ENCODE data around the gene CCDC8.
"Not testable (repeated sequence)": the region's sequence is repeated elsewhere in the genome, so short reads cannot be mapped to it uniquely, and the experiment has no call there.

Gene CCDC8

DNA sequence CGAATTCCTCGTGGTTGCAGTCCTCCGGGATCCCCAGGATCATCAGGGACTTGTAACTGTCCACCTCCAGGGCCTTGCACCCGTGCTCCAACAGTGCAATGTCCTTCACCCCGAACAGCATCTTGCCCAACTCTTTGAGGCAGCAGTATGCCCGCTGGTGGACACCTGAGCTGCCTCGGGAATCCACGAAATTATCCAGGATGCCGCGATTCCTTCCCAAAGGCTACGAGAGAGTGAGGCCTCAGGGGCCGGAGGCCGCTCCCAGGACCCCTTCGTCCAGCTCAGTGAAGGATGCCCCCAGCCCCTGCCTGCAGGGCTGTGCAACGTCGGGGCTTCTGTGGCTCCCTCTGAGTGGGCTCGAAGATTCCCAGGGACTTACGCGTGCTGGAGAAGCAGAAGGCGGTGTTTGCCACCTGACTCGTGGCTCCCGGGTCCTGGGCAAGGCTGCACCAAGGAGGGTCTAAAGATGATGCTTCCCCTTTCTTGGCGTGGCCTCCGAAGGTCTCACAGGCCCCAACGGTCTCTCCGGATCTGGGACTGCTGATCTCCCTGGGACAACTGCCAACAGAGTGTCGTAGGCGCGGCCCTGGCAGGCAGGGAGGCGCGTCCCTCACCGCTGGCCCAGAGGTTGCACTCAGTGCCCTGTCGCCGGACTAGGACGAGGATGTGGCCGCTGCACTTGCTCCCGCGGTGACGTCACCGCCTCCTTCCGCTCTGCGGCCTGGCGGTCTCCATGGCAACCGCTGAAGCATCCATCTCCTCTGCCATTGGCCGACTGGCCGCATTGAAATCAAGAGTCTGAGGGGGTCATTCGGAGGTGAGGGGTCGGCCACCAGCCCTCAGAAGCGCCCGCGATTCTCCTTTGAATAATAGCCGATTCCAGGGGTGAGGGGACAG is 15.1 kb upstream of the CCDC8 start, which contains the start of gene PNMA8C:
TSS of gene PNMA8C (minus strand) at position 698 of the 897 bp plus-strand sequence. CDS start at position 121, 577 bp downstream.
- peak; percentile 92 for DNase-seq (ENCODE audit: low spot score)

DNA sequence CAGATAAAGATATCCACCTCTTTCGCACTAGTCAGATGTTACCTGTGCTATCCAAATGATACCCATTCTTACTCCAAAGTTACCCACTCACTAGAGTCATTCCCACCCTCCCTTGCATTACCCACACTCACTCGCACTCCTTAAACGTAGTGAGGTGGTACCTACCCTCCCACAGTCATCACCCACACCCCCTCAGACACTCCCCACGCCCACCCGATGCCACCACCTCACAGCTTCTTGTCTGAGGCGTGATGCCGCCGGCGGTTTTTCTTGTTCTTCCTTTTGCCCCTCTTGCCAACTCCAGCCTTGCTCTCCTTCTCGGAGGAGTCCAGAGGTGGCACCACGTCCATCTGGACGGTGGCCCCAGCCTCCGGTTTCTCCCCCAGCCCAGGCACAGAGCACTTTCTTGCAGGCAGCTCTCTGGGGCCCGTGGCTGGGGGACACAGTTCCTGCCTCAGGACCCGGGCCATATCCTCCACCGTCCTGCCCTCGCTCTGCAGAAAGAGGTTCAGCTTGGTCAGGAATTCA is 14.2 kb upstream of the CCDC8 start:
- DNase-seq (ENCODE audit: low spot score), result no peak

DNA sequence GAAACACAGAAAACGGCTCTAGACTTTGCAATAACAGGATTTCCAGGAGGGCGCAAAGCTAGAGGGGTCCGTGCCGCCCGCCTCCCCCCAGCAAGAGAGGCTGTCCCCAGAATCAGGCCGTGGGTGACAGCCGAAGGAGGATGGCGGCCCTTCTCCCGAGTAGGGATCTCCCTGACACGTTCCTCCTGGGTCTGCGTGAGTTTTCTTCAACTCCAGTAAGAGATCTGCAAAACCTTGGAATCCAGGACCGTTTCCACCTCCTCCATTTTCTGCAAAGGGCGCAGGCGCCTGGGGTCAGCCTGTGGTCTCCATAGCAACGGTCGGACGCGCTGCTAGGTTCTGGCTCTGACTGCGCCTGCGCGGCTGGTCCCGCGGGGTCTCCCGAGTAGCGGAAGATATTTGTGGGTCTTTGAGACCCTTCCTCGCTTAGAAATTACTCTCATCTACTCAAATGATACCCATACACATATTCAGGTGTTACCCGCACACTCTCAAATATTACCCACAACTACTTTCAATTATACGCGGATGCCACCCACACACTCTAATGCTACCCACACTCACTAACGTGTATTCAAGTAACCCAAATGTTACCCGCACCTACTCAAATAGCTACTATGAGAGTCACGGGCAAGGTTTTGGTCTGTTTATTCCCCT is 13.3 kb upstream of the CCDC8 start:
- peak; percentile 93 for DNase-seq (ENCODE audit: low spot score)

DNA sequence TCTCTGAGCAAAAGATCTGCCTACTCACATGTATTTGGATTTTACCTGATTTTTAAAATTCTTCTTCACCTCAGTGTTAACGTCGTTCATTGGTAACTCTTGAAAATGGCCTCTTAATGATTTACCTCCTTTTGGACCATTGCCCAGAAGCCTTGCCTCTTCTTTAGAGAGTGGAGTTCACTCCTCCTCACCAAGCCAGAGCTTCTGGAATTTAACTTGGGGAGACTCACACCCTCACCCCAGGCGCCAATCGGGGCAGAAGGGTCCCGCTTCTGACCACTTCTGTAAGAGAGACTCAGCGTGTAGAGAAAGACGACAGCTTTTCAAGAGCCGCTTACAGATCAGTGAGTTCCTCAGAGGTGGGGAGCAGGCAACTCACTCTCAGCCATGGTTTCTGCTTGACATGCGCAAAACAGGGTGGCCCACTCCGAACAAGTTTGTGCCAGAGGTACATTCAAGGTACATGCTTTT is 12.7 kb upstream of the CCDC8 start:
- no peak for DNase-seq (ENCODE audit: low spot score)

DNA sequence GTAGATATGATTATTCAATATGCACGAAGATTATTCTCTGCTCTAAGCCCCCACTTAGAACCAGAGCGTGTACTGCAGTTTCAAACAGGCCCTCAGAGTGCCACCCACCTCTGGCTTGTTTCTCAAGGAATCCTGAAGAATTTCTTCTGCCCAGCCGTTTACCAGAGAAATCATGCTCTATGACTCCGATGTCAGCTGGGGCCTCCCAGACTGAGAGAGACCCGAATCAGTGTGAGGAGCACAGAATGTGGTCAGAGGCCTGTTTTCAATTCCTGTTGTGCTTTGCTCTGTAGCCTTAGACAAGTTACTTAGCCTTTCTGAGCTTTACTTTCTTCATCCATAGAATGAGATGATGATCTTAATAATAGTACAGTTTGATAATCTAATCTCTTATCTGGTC is 9.8 kb upstream of the CCDC8 start:
- DNase-seq (ENCODE audit: low spot score), result no peak

DNA sequence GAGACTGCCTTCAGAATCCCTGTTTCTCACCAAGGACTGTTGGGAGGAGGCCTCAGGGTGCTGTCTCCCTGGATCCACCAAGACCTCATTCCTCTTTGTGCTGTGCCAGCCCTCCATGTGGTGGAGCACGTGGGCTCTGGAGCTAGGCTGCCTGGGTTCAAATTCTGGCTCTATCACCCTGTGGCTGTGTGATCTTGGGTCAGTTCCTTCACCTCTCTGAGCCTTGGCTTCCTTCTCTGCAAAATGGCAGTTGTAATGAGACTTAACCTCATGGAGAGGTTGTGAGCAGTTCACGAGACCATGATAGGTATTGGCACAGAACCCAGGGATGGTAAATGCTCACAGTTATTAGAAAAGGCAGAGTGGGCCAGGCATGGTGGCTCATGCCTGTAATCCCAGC is 9.0 kb upstream of the CCDC8 start:
- no peak for DNase-seq (ENCODE audit: low spot score)

DNA sequence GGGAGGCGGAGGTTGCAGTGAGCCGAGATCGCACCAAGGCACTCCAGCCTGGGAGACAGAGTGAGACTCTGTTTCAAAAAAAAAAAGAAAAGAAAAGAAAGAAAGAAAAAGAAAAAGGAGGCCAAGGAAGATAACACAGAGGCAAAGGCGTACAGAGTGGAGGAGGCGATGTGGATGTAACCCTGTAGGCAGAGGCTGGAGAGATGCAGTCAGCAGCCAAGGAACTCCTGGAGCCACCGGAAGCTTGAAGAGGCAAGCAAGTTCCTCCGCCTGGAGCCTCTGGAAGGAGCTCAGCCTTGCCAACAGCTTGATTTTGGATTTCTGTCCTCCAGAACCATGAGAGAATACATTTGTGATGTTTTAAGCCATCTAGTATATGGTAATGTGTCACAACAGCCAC is 6.7 kb upstream of the CCDC8 start:
- no peak for DNase-seq (ENCODE audit: low spot score)

DNA sequence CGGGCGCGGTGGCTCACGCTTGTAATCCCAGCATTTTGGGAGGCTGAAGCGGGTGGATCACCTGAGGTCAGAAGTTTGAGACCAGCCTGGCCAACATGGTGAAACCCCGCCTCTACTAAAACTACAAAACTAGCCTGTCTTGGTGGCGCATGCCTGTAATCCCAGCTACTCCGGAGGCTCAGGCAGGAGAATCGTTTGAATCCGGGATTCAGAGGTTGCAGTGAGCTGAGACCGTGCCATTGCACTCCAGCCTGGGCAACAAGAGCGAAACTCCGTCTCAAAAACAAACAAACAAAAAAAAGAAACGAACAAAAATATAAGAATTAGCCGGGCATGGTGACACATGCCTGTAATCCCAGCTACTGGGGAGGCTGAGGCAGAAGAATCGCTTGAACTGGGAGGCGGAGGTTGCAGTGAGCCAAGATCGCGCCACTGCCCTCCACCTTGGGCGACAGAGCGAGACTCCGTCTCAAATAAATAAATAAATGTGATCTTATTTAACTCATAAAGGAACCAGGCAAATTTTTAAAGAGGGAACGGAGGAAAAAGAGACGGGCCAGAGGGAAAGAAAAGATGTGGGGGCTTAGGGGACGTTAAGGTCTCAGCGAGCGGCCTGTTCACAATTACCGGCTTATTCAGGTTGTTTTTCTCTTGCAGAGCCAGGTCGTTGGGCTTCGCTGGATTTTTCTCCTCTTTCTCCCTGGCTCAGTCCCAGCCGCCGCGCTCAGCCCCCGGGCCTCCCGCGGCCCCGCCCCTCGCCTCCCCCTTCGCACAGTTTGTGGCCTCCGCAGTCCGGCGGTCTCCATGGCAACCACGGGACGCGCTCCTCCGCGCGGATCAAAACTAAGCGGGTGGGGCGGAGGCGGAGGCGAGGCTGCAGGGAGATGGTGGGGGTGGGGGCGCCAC is 2.7 kb upstream of the CCDC8 start:
- peak; percentile 98 for DNase-seq (ENCODE audit: low spot score)

DNA sequence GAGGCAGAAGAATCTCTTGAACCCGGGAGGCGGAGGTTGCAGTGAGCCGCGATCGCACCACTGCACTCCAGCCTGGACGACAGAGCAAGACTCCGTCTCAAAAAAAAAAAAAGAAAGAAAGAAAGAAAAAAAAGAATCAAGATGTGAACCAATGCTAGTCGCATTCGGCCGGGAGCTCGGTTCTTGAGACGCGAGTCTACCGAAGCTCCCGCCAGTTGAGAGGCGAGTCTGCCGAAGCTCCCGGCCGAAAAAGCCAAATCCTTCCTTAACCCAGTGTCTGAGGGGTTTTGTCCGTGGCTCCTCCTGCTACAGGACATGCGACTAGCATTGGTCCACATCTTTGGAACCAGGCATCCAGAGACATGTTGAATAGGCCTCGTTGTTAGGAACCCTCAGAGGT is 1.5 kb upstream of the CCDC8 start:
- not testable (repeated sequence) for DNase-seq (ENCODE audit: low spot score)

DNA sequence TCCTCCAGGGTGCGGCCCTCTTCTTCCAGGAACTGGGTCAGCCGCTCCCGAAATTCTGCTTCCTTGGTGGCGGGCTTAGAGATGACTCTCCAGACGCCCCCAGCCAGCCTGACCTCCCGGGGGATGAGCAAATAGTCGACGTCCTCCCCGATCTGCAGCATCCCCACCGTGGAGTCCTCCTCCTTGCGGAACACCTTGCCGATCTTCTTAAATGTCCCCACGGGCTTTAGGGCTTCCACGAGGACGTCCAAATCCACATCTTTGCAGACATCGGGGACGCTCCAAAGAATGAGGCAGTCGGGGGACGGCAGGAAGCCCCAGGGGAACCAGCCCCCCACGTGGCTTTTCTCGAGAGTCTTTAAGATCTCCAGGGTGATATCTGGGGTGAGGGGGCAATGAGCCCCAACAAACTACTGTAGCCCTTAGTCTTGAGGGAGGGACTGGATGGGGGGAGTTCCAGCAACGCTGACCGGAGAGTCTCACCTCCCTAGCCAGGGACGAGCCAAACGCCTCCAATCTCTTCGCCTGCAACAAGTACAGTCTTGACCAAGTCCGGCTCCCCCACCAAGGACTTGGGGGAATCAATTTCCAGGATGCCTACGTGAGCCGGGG is 608 bp downstream of the CCDC8 start:
- DNase-seq (ENCODE audit: low spot score), result no peak

DNA sequence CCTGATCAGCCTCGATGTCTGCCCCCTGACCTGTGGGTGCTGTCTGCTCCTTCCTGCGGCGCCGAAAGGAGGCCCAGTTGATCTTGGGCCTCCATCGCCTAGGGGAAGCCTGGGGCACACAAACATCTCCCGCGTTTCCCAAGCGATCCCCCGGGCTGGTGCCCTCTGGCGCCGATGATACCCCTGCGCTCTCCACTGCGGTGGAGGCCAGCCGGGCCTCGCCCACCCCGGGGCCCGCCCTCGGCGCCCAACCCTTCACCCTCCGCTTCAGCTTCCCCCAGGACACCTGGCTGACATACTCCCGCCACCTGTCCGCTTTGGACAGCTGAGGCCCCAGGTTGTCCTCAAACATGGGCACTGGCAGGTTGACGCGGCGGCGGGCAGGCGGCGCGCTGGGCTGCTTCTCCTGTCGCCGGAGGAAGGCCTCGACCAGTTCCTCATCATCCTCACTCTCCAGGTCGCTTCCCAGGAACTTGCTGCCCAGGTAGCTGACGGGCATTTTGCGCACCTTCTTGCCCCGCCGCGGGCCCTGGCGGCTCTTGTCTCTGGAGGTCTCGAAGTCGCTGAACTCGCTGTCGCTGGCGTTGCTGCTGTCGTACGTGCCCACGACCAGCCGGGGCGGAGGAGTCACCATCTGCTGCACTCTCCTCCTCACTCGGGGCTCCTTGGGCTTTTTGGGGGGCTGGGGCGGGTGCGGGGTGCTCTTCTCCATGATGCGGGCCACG is 1.3 kb downstream of the CCDC8 start:
- DNase-seq (ENCODE audit: low spot score), result no peak

DNA sequence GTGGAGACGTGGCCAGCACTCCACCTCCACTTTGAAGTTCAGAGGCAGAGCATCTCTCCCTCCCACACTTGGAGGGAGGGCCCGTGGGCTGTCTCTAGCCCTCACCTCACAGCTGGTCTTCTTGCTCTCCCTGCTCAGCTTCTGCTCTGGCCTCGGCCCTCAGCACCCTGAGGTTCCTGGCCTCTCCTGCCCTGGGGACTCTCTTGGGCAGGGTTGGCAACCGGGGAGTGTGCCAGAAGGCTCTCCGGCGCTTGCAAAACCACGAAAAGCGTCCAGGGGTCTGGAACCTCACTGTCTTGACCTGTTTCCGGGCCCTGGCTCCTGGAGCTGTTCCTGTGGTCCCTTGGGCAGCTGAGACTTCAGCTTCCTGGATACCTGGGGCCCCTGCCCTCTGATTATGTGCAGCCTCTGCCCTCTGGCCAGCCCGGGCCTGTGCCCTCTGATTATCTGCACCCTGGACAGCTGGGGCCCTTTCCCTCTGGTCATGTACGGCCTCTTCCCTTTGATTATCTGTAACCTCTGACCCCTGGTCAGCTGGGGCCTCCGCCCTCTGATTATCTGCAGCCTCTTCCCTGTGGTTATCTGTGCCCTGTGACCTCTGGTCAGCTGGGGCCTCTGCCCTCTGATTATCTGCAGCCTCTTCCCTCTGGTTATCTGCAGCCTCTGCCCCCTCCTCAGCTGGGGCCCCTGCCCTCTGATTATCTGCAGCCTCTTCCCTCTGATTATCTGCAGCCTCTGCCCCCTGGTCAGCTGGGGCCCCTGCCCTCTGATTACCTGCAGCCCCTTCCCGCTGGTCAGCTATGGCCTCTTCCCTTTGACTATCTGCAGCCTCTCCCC is 2.1 kb downstream of the CCDC8 start:
- no peak for DNase-seq (ENCODE audit: low spot score)

DNA sequence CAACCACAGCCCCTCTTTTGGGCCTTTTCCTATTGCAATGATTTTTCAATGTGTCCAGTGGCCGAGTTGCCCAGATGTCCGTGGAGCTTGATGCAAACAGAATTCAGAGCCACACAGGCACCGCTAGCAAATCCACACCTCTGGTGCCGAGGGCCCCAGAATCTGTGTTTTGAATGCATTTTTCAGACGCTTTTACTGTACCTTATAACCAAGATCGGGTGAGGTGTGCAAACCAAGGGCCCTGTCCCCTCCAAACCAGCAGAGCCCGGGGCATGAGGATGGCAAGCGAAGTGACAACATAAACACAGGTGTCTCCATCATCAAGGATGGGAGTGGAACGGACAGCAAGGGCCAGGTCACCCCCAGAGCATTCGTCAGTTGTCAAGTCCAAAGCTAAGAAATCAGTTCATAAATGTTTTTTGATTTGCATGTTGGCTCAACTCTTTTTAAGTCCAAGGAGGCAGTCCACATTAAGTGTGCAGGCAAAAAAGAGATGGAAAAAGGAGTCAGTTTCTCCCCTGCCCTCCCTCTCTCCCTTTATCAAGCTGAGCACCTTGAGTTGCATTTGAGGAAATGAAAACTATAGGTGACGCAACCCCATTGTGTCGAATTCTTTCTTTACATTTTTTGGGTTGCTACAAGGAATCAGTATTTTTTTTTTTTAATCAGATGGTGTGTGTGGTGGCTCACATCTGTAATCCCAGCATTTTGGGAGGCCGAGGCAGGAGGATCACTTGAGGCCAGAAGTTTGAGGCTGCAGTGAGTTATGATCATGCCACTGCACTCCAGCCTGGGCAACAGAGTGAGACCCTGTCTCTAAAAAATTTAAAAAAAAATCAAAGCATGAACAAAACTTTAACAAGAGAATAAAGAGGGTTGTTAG is 2.9 kb downstream of the CCDC8 start:
- DNase-seq (ENCODE audit: low spot score), result no peak

DNA sequence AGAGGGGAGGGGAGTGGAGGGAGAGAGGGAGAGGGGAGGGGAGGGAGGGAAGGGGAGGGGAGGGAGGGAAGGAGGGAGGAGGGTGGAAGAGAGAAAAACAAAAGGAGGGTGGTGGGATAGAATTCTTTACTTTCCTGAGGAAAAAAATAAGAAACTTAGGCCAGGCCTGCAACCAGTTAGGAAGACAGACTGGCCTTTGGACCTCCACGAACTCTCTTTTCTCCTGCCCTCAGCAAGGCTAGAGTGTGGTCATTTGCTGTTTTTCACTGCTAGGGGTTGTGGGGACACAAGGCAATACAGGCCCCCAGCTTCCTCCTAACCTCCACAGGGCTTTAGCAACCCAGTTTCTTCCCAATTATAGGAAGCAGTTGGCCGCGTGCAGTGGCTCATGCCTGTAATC is 4.2 kb downstream of the CCDC8 start:
- no peak for DNase-seq (ENCODE audit: low spot score)

DNA sequence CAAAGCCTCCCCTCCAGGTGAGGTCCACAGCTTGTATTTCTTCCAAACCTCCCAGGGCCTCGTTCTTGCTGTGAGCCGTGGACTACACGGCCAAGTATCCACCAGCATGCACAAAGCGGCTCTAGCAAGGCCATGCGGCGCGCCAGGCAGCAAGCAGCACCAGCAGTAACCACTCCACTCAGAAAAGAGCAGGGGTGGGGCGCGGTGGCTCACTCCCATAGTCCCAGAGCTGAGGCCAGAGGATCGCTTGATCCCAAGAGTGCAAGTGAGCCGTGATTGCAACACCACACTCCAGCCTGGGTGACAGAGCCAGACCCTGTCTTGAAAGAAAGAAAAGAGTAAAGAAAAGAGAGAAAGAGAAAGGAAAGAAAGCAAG is 4.7 kb downstream of the CCDC8 start:
- DNase-seq (ENCODE audit: low spot score), result no peak

DNA sequence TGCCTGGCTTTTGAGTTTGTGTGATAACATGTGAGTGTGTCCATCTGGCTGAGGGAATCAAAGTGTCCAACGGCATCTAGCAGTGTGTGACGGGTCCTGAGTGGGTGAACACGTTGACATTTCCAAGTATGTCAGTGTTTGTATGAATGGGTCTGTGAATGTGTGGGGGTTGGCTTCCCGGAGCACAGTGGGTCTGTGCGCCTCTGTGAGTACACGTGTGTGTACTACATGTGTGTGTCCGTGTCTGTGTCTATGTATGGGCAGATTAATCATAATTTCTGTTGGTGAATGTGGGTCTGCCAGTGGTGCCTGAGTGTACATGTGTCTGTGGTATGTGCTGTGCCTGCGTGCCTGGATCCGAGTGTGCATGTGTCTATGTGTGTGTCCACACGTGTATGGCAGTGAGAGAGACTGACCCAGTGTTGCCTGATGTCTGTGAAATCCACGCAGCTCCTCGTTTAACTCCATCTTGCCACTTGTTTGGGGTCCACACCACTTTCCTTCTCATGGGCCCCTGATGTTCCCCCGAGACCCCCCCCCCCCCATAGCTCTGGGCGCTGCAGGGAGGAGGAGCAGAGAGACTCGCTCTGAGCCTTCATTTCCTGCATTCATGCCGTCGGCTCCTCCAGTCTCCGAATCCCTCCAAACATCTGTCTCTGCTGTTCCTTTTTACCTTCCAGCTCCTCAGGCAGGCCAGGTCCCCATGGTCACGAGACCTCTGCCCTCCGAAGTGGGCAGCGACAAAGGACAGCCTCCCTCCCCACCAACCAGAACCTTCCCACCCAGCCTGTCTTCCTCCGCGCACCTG is 5.3 kb downstream of the CCDC8 start:
- no peak for DNase-seq (ENCODE audit: low spot score)

DNA sequence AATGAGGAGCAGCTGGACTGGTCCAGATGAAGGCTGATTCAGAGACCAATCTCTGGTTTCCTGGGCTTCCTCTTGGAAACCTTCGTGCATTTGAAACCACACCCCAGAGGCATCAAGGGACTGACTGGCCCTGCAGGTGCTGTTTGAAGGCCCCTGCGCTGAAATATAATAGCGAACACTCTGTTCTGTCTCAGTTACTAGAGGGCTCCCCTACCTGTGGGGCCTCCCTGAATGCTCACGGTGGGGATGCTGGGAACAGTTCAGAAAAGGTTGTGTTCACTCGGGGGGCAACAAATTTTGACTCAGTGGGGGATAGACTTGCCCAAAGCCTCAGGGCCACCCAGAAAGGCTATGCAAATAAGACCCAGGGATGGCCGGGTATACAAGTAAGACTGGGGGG is 6.4 kb downstream of the CCDC8 start:
- DNase-seq (ENCODE audit: low spot score), result no peak
